Measurements from ENCODE around the gene HLF. TPM values are rescaled to one million over a fixed set of nuclear protein-coding genes. Genes with fewer than 3 reads are reported as not detected.

The HLF gene
- total and polyA plus RNA-seq, 2 donors (not counting 1 experiment from before 2014, with no cell fraction given), result 0.10 TPM; not detected in 1

DNA sequence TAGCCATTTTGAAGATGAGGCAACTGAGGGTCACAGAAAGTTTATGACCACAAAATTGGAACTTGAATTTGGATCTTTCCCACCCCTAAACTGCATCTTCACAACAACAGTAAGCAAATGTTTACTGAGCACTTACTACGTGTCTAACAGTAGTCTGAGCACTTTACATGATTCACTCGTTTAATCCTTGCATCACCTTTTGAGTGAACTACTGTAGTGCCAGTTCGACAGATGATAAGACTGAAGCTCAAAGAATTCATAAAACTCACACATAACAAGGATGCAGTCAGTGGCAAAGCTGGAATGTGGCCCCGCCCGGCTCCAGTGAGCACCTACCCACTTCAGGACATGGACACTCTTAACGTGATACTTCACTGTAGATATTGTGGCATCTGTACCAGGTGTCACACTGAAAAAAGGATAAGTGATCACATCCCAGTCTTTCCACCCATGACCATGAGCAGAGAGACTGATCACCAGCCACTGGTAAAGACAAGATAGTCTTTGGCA is 36.0 kb upstream of the HLF start:
- intact Hi-C loops (cut with micrococcal nuclease), result no loop called here
- no peak overlapping the region for H3K27ac Mint-ChIP-seq
- ChIA-PET CTCF (no interaction called here), POLR2A (no interaction called here)
- DNase-seq, result no peak
- Histone ChIP-seq H3K4me3 (ENCODE audit: control extremely low read depth in 1 of 5, extremely low read depth in 1 of 5, insufficient read depth in 1 of 5, low read depth in 2 of 5, low read length in 4 of 5) (no peak overlapping the region), H3K9ac (ENCODE audit: low read length) (no peak overlapping the region), H4K20me1 (ENCODE audit: control insufficient read depth, insufficient read depth, low read length, poor library complexity, severe bottlenecking) (no peaks in the 10 kb centered on the region), H3K9me3 (ENCODE audit: control extremely low read depth in 1 of 3, control insufficient read depth in 2 of 3, insufficient read depth in 1 of 3, low read length in 2 of 3) (no peaks in the 10 kb centered on the region), H3K27me3 (replicated peaks in 1 of 4; ENCODE audit: control extremely low read depth in 1 of 4, control insufficient read depth in 3 of 4, insufficient read depth in 4 of 4, low read length in 3 of 4) (peaks cover 0 to 11% (median 1%) of the 10 kb centered on the region in 4 experiments), H2AFZ (ENCODE audit: insufficient read depth, low read depth, low read length, poor library complexity, severe bottlenecking) (no peak overlapping the region), H3K4me2 (replicated peaks; ENCODE audit: low read depth, low read length, poor library complexity, severe bottlenecking) (no peak overlapping the region), H3K27ac (ENCODE audit: low read length in 2 of 2) (no peak overlapping the region), H3K36me3 (replicated peaks in 1 of 2; ENCODE audit: control extremely low read depth in 1 of 2, control insufficient read depth in 1 of 2, extremely low read depth in 1 of 2, insufficient read depth in 2 of 2, low read length in 1 of 2) (no peaks in the 10 kb centered on the region), H3K4me1 (ENCODE audit: control insufficient read depth in 2 of 2, insufficient read depth in 2 of 2, low read length in 2 of 2) (no peaks in the 10 kb centered on the region), H3K79me2 (ENCODE audit: control insufficient read depth, insufficient read depth, low read length) (no peaks in the 10 kb centered on the region)
- H3K4me3 Mint-ChIP-seq, result no peak overlapping the region
- peaks cover 2% of the 10 kb centered on the region for H3K4me1 Mint-ChIP-seq
- 93% methylated on average over 6 of the region's 6 CpGs for WGBS (ENCODE audit: insufficient coverage)
- no peak for TF ChIP-seq EZH2 (IDR thresholded peaks at IDR 0.05; ENCODE audit: borderline replicate concordance, insufficient read depth, low read depth, low read length, poor library complexity, severe bottlenecking)
- TF ChIP-seq, protein P1, sequence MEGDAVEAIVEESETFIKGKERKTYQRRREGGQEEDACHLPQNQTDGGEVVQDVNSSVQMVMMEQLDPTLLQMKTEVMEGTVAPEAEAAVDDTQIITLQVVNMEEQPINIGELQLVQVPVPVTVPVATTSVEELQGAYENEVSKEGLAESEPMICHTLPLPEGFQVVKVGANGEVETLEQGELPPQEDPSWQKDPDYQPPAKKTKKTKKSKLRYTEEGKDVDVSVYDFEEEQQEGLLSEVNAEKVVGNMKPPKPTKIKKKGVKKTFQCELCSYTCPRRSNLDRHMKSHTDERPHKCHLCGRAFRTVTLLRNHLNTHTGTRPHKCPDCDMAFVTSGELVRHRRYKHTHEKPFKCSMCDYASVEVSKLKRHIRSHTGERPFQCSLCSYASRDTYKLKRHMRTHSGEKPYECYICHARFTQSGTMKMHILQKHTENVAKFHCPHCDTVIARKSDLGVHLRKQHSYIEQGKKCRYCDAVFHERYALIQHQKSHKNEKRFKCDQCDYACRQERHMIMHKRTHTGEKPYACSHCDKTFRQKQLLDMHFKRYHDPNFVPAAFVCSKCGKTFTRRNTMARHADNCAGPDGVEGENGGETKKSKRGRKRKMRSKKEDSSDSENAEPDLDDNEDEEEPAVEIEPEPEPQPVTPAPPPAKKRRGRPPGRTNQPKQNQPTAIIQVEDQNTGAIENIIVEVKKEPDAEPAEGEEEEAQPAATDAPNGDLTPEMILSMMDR (IDR thresholded peaks at IDR 0.05), result no peak
- no peaks in the 10 kb centered on the region for H3K9me3 Mint-ChIP-seq (ENCODE audit: insufficient read depth)
- no peak for ATAC-seq (ENCODE audit: low read depth)
- H3K27me3 Mint-ChIP-seq, result peaks cover 14% of the 10 kb centered on the region

DNA sequence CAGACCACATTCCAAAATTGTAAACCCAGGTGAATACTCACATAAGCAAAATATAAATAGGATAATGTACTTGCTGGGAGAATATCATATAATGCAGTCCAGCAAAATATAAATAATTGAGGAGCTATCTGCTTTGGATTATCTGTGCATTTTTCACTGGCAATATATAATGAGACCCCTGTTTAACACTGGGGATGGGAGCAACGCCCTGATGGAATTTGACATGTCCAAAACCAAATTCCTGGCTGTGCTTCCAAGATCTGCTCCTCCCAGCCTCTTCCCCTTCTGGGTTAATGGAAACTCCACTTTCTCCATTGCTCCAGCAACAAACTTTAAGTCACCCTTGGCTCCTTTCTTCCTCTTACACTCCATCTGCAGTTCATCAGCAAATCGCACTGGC is 35.5 kb upstream of the HLF start:
- H3K4me3 Mint-ChIP-seq, result no peak overlapping the region
- no peak for ATAC-seq (ENCODE audit: low read depth)
- Histone ChIP-seq H3K36me3 (replicated peaks in 1 of 2; ENCODE audit: control extremely low read depth in 1 of 2, control insufficient read depth in 1 of 2, extremely low read depth in 1 of 2, insufficient read depth in 2 of 2, low read length in 1 of 2) (no peaks in the 10 kb centered on the region), H3K27me3 (replicated peaks in 1 of 4; ENCODE audit: control extremely low read depth in 1 of 4, control insufficient read depth in 3 of 4, insufficient read depth in 4 of 4, low read length in 3 of 4) (peaks cover 0 to 11% (median 1%) of the 10 kb centered on the region in 4 experiments), H3K9ac (ENCODE audit: low read length) (no peak overlapping the region), H3K9me3 (ENCODE audit: control extremely low read depth in 1 of 3, control insufficient read depth in 2 of 3, insufficient read depth in 1 of 3, low read length in 2 of 3) (no peaks in the 10 kb centered on the region), H3K79me2 (ENCODE audit: control insufficient read depth, insufficient read depth, low read length) (no peaks in the 10 kb centered on the region), H2AFZ (ENCODE audit: insufficient read depth, low read depth, low read length, poor library complexity, severe bottlenecking) (no peak overlapping the region), H3K27ac (ENCODE audit: low read length in 2 of 2) (no peak overlapping the region), H4K20me1 (ENCODE audit: control insufficient read depth, insufficient read depth, low read length, poor library complexity, severe bottlenecking) (no peaks in the 10 kb centered on the region), H3K4me3 (ENCODE audit: control extremely low read depth in 1 of 5, extremely low read depth in 1 of 5, insufficient read depth in 1 of 5, low read depth in 2 of 5, low read length in 4 of 5) (no peak overlapping the region), H3K4me1 (ENCODE audit: control insufficient read depth in 2 of 2, insufficient read depth in 2 of 2, low read length in 2 of 2) (no peaks in the 10 kb centered on the region), H3K4me2 (replicated peaks; ENCODE audit: low read depth, low read length, poor library complexity, severe bottlenecking) (no peak overlapping the region)
- no peak for DNase-seq
- H3K27me3 Mint-ChIP-seq, result peaks cover 14% of the 10 kb centered on the region
- ChIA-PET POLR2A (no interaction called here), CTCF (no interaction called here)
- H3K27ac Mint-ChIP-seq, result no peak overlapping the region
- TF ChIP-seq, protein P1 (IDR thresholded peaks at IDR 0.05), result no peak
- no peak for TF ChIP-seq EZH2 (IDR thresholded peaks at IDR 0.05; ENCODE audit: borderline replicate concordance, insufficient read depth, low read depth, low read length, poor library complexity, severe bottlenecking)
- no peaks in the 10 kb centered on the region for H3K9me3 Mint-ChIP-seq (ENCODE audit: insufficient read depth)
- intact Hi-C loops (cut with micrococcal nuclease), result no loop called here
- peaks cover 7% of the 10 kb centered on the region for H3K4me1 Mint-ChIP-seq
- WGBS (ENCODE audit: insufficient coverage), result 81% methylated on average over 2 of the region's 2 CpGs
